HG02938 (cell line): ENCODE measurements around the gene SPATA25.
A peak's percentile ranks its signal among the peaks of the same experiment; 100 is the strongest.

ENCODE experiments used
- ATAC-seq: cut with Tn5 transposase; IDR thresholded peaks from one replicate; pipeline ENCODE4 v1.9.1; 2021; ENCODE audit warnings: mild to moderate bottlenecking, moderate library complexity; ENCODE audit not compliant: unreplicated experiment

Gene SPATA25

DNA sequence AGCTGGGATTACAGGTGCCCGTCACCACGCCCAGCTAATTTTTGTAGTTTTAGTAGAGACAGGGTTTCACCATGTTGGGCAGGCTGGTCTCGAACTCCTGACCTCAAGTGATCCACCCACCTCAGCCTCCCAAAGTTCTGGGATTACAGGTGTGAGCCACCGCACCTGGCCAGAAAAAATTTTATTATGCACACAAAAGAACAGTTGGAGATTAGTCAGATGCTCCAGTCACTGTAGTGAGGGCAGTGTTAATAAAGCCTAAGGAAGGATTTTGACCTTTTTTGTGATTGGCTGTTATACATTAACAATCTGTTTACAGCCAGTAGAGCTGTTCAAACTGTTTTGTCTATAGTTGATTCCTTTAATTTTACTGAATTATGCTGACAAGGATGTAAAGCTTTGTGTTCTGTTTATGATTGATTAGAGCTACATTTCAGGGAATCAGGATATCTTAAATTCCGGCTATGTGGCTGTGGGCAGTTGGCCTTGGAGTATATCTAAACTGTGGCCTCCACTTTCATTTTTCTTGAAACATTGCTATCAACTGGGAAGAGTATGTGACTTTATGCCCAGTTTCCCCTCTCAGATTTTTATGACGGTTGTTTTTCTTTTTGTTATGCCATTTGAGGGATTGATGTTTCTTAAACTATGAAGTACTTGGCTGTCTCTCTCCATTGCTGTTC lies 20.1 kb downstream of the SPATA25 start:
- ATAC-seq: no peak

DNA sequence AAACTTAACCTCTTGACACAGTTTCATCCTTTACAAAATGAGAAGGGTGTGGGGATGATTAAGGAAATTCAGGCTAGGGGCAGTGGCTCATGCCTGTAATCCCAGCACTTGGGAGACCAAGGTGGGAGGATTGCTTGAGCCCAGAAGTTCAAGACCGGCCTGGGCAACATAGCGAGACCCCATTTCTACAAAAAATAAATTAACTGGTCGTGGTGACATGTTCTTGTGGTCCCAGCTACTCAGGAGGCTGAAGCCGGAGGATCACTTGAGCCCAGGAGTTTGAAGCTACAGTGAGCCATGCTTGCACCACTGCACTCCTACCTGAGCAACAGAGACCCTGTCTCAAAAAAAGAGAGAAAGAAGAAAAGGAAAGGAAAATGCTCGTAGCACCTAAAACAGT lies 21.0 kb downstream of the SPATA25 start:
- ATAC-seq: no peak

DNA sequence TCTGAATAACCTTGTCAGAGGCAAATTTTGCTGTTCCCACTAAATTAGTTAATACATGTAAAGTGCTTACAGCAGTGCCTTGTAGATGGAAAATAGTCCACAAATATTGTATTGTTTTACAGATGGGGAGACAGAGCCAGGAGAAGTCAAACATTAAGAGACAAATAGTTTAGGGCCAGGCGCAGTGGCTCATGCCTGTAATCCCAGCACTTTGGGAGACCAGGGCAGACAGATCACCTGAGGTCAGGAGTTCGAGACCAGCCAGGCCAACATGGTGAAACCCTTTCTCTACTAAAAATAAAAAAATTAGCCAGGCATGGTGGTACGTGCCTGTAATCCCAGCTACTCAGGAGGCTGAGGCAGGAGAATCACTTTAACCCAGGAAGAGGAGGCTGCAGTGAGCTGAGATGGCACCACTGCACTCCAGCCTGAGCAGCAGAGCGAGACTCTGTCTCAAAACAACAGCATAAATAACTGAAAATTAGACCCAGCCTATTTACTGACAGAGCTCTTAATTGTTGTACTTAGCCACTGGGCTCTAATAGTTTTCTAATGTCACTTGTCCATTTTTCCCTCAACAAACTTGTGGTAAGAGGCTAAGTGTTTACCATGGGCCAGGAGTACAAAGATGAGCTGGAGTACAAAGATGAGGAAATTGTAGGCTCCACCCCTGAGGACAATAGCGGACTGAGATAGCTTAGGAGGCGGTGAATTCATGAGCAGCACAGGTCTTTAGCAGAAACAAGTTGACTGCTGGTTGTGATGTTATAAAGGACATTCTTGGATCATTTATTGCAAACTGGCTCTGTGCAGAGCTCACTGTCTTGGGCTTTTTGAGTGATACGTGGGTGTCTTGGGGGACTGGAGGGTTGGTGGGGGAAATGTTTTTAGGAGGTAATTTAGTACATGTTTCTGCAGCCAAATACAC lies 23.6 kb downstream of the SPATA25 start:
- ATAC-seq: no peak

DNA sequence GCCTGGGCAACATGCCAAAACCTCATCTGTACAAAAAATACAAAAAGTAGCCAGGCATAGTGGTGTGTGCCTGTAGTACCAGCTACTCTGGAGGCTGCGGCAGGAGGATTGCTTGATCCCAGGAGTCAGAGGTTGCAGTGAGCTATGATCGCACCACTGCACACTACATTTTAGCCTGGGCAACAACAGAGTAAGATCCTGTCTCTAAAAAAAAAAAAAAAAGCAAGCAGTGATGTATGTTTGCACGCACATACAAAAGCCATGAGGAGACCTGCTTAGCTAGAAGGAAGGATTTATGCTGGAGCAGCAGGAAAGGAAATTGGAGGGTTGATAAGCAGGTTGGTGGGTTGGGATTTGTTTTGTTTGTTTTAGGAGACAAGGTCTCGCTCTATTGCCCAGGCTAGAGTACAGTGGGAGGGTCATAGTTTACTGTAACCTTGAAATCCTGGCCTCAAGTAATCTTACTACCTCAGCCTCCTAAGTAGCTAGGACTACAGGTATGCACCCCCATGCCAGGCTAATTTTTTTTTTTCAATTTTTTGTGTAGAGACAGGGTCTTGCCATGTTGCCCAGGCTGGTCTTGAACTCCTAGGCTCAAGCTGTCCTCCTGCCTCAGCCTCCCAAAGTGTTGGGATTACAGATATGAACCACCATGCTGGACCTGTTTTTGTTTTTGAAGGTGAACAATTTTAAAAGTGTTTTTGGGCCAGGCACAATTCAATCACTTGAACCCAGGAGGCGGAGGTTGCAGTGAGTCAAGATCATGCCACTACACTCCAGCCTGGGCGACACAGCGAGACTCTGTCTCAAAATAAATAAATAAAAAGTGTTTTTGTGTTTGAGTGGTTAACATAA lies 26.0 kb downstream of the SPATA25 start:
- no peak for ATAC-seq

DNA sequence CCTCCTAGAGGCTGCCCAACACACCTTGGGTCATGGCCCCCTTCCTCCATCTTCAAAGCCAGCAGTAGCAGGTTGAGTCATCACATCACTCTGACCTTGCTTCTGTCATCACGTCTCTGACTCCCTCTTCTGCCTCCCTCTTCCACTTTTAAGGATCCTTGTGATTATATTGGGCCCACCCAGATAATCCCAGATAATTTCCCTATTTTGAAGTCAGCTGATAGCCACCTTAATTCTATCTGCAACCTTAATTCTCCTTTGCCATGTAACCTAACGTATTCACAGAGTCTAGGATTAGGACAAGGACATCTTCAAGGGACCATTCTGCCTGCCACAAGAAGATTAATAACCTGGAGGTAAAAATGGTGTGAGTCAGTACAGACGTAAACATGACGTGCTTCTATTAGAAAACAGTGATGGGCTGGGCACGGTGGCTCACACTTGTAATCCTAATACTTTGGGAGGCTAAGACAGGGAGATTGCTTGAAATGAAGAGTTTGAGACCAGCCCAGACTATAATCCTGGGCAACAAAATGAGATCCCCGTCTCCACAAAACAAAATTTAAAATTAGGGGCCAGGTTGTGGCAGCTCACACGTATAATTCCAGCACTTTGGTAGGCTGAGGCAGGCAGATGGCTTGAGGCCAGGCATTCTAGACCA lies 26.7 kb downstream of the SPATA25 start:
- no peak for ATAC-seq

DNA sequence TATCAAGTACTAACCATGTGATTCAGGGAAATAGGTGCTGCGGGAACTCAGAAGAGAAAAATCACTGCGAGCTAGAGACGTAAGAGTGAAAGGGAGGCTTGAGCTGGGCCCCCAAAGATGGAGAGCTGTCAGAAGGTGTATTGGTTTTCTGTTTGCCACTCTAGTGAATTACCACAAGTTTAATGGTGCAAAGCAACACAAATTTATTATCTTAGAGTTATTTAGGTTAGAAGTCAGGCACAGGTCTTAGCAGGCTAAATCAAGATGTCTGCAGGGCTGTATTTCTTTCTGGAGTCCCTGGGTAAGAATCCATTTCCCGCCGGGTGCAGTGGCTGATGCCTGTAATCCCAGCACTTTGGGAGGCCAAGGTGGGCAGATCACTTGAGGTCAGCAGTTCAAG lies 27.5 kb downstream of the SPATA25 start:
- ATAC-seq: no peak

DNA sequence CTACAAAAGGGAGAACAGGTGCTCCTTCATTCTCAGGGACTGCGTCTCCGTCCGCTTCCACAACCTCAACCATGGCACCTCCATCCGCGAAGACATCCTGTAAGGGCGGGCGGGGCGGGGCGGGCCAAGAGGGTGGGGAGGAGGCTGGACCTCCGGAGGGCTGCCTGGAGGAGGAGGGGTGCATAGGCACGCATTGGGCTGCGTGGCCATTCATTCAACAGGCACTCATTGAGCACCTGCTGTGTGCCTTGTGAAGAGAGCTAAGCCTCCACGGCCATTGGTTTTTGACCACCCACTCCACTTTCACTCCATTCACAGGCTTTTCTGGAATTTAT lies 29.6 kb downstream of the SPATA25 start:
- peak; percentile 21 for ATAC-seq

DNA sequence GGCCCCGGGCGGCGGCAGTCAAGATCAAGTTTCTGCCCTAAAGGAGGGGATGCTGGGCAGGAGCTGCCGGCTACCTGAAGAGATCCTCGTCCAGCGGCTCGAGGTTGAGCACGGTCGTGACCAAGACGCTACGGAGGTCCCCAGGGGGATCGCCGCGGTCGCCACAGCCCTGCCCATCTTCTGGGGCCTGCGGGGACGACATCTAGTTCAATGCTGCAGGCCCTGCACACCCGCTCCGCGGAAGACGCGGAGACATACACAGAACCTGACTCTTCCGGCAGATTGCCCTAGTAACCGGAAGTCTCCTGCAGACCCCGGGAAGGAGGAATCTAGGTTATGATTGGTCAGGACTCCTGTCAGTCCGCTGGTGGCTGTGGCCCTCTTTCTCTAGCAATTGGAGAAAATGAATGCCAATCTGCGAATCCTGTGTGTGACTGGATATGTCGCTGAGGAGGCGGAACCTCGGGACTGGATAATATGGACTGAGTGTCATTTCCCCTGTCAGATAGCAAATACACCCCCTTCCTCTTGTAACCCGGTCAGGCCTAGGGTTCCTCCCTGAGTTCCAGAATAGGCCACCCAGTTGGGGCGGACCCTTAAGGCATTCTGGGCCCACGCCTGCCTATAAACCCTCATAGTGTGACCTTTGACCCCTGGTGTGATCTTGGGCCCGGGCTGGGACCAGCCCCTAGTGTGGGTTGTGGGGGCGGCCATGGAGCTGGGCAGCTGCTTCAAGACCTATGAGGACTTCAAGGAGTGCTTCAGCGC lies 30.1 kb downstream of the SPATA25 start, which contains the start of the genes ACOT8 and ZSWIM3:
TSS of gene ACOT8 (minus strand) at position 279 of the 768 bp plus-strand sequence. CDS start at position 202, 77 bp downstream.
TSS of gene ZSWIM3 (plus strand) at position 501 of the 768 bp plus-strand sequence. CDS start at position 713, 212 bp downstream.
- ATAC-seq: peak; percentile 95

DNA sequence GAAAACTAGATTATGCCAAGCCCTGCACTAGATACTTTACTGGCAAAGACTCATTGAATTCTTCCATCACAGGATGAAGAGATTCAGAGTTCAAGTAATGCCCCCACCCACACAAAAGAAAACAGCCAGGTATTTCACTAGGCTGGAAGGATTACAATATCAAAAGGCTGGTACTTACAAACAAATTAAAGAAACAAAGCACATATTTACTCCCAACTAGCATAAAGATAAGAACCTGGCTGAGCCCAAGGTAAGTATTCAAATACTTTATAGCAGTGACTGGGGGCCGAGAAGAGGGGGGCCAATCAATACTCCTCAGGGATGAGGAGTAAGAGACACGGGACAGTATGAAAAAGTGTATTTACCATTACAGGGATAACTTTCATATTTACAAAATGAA lies 33.9 kb downstream of the SPATA25 start:
- no peak for ATAC-seq

DNA sequence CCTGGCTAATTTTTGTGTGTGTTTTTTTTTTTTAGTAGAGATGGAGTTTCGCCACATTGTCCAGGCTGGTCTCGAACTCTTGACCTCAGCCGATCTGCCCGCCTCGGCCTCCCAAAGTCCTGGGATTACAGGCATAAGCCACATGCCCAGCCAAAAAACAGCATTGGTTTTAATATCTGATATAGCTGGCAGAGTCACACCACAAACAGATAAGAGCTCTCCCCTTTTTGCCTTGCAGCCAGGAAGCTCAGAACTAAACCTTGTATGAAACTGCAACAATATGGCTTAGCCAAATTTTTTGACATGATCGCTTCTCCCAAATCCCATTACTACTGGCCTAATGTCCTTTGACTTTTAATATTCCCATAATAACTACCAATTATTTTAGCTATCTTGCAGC lies 35.1 kb downstream of the SPATA25 start:
- no peak for ATAC-seq

DNA sequence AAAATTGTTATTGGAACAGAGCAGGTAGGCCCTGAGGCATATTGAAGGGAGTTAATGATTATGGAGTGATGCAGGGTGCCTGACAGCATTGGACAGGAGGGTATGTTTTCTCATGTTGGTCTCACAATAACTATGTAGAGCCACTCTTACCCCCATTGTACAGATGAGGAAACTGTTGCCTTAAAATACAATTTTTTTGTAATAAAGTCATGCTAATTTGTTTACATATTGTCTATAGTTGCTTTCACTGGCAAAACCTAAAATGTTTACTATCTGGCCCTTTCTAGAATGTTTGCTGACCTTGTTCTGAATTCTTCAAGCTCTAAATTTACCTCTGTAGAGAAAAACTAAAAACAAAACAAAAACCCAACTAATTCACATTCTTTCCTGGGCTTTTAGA lies 35.9 kb downstream of the SPATA25 start:
- ATAC-seq: no peak

DNA sequence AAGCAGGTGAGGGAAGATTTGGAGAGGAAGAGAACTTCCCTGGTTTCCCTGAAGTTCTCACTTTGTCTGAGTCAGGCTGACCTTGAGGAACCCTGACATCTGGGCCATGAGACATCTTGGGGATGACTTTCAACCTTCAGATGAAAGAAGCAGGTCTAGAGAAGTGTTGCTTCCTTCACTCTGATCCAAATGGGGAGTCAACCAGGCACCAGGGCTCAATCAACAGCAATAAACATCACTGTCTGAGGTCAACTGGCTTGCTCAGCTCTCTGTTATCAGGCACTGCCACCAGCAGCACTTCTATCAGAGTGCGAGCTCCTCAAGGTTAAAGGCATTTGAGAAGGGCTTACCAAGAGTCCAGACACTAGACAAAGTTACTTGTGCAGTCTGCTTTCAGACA lies 36.5 kb downstream of the SPATA25 start:
- no peak for ATAC-seq

DNA sequence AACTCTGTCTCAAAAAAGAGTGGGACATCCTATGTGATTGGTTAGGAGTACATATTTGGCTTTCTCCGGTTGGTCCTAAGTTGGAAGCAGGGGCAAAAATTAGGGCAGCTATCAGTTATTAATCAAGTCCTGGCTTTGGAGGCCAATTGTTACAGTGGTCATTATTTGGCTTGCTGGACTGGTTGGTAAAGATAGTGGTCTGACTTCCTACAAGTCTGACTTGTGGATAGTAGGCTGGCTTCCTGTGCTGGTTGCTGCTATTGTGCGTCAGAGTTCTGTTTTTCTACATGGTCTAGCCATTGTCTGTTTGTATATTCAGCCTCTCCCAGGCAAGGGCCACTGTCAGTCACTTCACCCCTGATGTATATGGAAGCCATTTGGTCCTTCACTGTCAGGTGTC lies 37.2 kb downstream of the SPATA25 start:
- no peak for ATAC-seq

DNA sequence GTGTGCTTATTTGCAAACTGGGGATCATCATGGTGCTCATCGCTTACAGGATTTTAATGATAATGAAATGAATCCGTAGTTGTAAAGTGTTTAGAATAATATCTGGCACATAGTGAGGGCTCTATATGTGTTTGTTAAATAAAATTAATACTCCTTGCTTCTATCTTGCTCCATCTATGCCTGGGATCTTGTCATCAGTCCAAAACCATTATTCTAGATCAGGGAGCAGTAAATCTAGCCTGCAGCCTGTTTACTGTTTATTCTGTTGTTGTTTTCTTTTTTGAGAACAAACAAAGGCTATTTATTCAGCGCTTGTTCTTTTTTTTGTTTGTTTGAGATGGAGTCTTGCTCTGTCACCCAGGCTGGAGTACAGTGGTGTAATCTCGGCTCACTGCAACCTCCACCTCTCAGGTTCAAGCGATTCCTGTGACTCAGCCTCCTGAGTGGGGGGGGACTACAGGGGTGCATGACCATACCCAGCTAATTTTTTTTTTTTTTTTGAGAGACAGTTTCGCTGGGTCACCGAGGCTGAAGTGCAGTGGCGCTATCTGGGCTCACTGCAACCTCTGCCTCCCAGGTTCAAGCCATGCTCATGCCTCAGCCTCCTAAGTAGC lies 38.3 kb downstream of the SPATA25 start:
- no peak for ATAC-seq

DNA sequence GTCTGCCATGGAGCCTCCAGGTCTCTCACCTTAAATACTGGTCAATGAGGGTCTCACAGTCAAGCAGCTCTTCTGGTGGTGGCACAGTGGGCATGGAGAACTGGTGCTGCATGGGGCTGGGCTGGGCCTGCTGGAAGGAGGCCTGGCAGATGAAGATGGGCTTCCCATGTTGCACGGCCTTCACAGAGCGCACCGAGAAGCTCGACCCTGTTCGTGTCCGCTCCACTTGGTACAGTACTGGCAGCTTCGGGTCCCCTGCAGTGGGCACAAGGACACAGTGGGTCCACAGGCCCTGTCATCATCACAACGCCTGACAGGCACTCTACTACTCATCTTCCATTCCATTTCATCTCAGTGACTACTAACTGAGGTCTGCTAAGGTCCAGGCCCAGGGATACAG lies 39.0 kb downstream of the SPATA25 start:
- no peak for ATAC-seq

DNA sequence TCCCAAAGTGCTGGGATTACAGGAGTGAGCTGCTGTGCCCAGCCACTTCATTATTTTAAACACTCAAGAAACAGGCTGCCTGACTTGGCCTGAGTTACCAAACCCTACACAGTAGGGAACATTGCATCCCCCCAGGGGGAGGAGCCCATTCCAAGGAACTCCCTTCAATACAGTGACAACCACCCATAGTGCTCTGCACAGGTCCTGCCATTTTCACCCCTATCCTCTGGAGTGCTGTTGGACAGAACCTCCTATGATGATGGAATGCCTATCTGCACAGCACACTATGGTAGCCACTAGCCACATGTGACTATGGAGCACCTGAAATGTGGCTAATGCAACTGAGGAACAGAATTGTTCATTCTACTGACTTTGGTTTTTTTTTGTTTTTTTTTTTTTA lies 42.0 kb downstream of the SPATA25 start:
- ATAC-seq: no peak

DNA sequence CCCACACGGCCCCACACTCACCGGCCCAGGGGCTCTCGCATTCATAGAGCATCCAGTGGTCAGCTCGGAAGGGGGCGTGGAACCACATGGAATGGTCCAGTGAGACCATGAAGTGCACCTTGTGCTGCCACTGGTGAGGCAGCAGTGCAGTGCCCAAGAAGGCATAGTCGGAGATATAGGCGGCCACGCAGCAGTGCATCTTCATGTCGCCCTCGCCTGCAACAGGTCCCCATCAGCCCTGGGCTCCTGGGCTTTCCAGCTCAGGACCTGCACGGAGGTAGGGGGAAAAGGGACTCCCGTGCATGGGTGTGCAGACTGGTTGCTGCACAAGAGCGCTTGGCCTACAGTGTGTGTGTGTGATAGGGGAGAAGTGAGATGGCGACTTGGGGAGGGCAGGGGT lies 43.9 kb downstream of the SPATA25 start:
- no peak for ATAC-seq

DNA sequence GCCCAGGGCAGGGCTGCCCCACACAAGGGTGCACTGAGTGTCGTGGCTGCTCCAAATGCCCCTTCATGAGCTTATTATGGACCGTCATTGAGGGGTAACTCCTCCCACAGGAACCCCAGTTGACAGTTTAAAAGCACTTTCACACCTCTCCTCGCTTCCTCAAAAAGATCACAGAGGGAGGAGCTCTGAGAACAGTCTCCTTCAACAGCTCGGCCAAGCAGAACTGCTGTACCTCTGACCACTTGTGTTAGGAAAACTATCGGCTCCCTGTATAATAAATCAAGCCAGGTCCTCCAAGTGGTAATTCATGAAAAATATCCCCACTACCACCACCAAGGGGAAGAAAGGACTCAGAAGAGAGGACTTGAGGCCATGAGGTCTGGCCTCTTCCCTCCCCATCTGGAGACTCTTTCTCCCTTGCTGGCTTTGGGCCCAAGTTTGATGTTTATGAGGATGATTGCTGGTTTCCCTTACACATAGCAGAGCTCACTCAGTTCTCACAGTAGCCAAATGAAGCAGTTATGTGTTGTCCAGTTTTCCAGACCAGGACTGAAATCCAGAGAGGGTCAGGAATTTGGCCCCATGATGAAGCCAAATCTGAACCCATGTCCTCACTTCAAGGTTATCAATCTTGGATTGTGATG lies 45.1 kb downstream of the SPATA25 start:
- ATAC-seq: no peak
